Stimulated activated CD4-positive, alpha-beta T cell treated with anti-CD3 and anti-CD28 coated beads, Interleukin-12 subunit alpha, Interleukin-12 subunit beta, amount 100 ng/mL, for 48 hours (primary cell): ENCODE results near the gene BACH2.

Source experiments
- DNase-seq, 3 donors: peaks; one replicate each; pipeline ENCODE4 v3.0.0-alpha.2; 2020; ENCODE audit warnings: low read depth in 2 of 3, low spot score in 1 of 3

Gene BACH2

GRCh38 chr6:90238496-90239266 is 58.0 kb downstream of the BACH2 start:
- DNase-seq = no peak

GRCh38 chr6:90237350-90237990 is 59.2 kb downstream of the BACH2 start:
- DNase-seq = no peak

- DNase-seq = peak; percentile 59 to 76 (median 66)
These were observed 62.6 kb downstream of the BACH2 start for GRCh38 chr6:90233994-90234393.

- no peak for DNase-seq
These were observed 63.4 kb downstream of the BACH2 start for GRCh38 chr6:90233213-90233612.

GRCh38 chr6:90231798-90232197 is 64.8 kb downstream of the BACH2 start:
- no peak for DNase-seq

- DNase-seq = no peak
These were observed 65.3 kb downstream of the BACH2 start for GRCh38 chr6:90231308-90231707.

- no peak for DNase-seq
These were observed 66.0 kb downstream of the BACH2 start for GRCh38 chr6:90230548-90231215.

- DNase-seq = no peak
These were observed 67.2 kb downstream of the BACH2 start for GRCh38 chr6:90229331-90230010.

- no peak for DNase-seq
These were observed 69.0 kb downstream of the BACH2 start for GRCh38 chr6:90227673-90228072.

GRCh38 chr6:90227213-90227612 is 69.4 kb downstream of the BACH2 start:
- no peak for DNase-seq

- no peak for DNase-seq
These were observed 70.4 kb downstream of the BACH2 start for GRCh38 chr6:90226257-90226656.

GRCh38 chr6:90224196-90224595 is 72.4 kb downstream of the BACH2 start:
- no peak for DNase-seq

- DNase-seq = no peak
These were observed 73.9 kb downstream of the BACH2 start for GRCh38 chr6:90222724-90223198.

- DNase-seq = no peak
These were observed 74.6 kb downstream of the BACH2 start for GRCh38 chr6:90222008-90222407.

- no peak for DNase-seq
These were observed 75.2 kb downstream of the BACH2 start for GRCh38 chr6:90221403-90221802.

GRCh38 chr6:90220273-90220672 is 76.4 kb downstream of the BACH2 start:
- no peak for DNase-seq

GRCh38 chr6:90219209-90219985 is 77.2 kb downstream of the BACH2 start:
- no peak for DNase-seq

- no peak for DNase-seq
These were observed 77.8 kb downstream of the BACH2 start for GRCh38 chr6:90218959-90219208.

GRCh38 chr6:90217506-90218127 is 79.0 kb downstream of the BACH2 start:
- DNase-seq = no peak
